HepG2 (cell line): Measurements from ENCODE around the gene SLC27A3. TPM values are rescaled to one million over a fixed set of nuclear protein-coding genes. Genes with fewer than 3 reads are reported as not detected.
A peak's percentile ranks its signal among the peaks of the same experiment; 100 is the strongest.

Source experiments
- ATF7-NPFF ChIP-seq: sonication (generic); formaldehyde crosslinking; IDR thresholded peaks from 2 replicates; pipeline ENCODE4 v1.8.1; 2023; ENCODE audit warnings: mild to moderate bottlenecking, low read depth, missing genetic modification reagents, moderate library complexity
- GATA4 ChIP-seq: sonication (generic); IDR thresholded peaks from 2 replicates; pipeline ENCODE4 v1.6.1; 2016; ENCODE audit warnings: antibody characterized with exemption, low read depth, borderline replicate concordance
- HNRNPH1 ChIP-seq: fragments of 200-400 bp; formaldehyde crosslinking; optimal IDR thresholded peaks from 2 replicates; pipeline ENCODE3; 2017; ENCODE audit warnings: mild to moderate bottlenecking, low read depth, low read length
- PCBP1 ChIP-seq: fragments of 200-400 bp; formaldehyde crosslinking; IDR thresholded peaks from 2 replicates; pipeline ENCODE4 v1.6.1; 2017; ENCODE audit warnings: mild to moderate bottlenecking, low read depth, low read length, borderline replicate concordance
- SNAI1 ChIP-seq: sonication (generic); formaldehyde crosslinking; IDR thresholded peaks from 2 replicates; pipeline ENCODE4 v1.5.0; 2020; ENCODE audit warnings: mild to moderate bottlenecking, missing genetic modification reagents, borderline replicate concordance
- STAT5B ChIP-seq: sonication (generic); formaldehyde crosslinking; IDR thresholded peaks from 2 replicates; pipeline ENCODE4 v1.4.0; 2020; ENCODE audit warnings: missing genetic modification reagents
- TEAD2 ChIP-seq: sonication (generic); formaldehyde crosslinking; IDR thresholded peaks from 2 replicates; pipeline ENCODE4 v1.9.0; 2021; ENCODE audit warnings: missing genetic modification reagents
- ZKSCAN8 ChIP-seq: IDR thresholded peaks from 2 replicates; pipeline ENCODE4 v1.6.1; 2016; ENCODE audit warnings: borderline replicate concordance, missing genetic modification reagents, missing compliant biosample characterization
- ZNF367 ChIP-seq: sonication (generic); formaldehyde crosslinking; IDR thresholded peaks from 2 replicates; pipeline ENCODE4 v1.4.0; 2020; ENCODE audit warnings: missing genetic modification reagents, borderline replicate concordance
- polyA plus RNA-seq, 8 experiments: library from polyadenylated mRNA; depleted of rRNA in 3 of 8; stranded (reverse) in 7 of 8; unstranded in 1 of 8; fragments of >200 nt; fragmentation: Illumina TruSeq in 4 of 8; extraction: Trizol in 4 of 8; gene quantifications; 2 replicates each; pipeline versions ENCODE4 v1.2.1 to v1.2.3, GENCODE V29; 2011 to 2016; ENCODE audit warnings: low read depth in 4 of 8, missing spikeins in 1 of 8, mixed read lengths in 1 of 8; ENCODE audit not compliant: insufficient read depth in 1 of 8
- total RNA-seq, 5 experiments: library from RNA; depleted of rRNA; stranded (reverse); fragments of >200 nt; fragmentation: Illumina TruSeq; extraction: Trizol; gene quantifications; 2 replicates each; pipeline ENCODE4 v1.2.3, GENCODE V29; 2016; ENCODE audit warnings: low read depth in 1 of 5
- TF ChIP-seq, protein P1 (sequence below): sonication (generic); formaldehyde crosslinking; conservative IDR thresholded peaks from 2 replicates; pipeline ENCODE4 v1.4.0; 2020; ENCODE audit warnings: missing genetic modification reagents
- TF ChIP-seq, protein P2 (sequence below): sonication (generic); formaldehyde crosslinking; IDR thresholded peaks from 2 replicates; pipeline ENCODE4 v1.4.0; 2020; ENCODE audit warnings: mild to moderate bottlenecking, missing genetic modification reagents
- TF ChIP-seq, protein P3 (sequence below): sonication (generic); formaldehyde crosslinking; IDR thresholded peaks from 2 replicates; pipeline ENCODE4 v1.5.0; 2020; ENCODE audit warnings: mild to moderate bottlenecking, missing genetic modification reagents, borderline replicate concordance

Gene SLC27A3
- total and polyA plus RNA-seq, 2 of the 13 experiments (the other 11 are each of a cell fraction or from before 2014, with no cell fraction given) = 4.3 to 10.3 TPM

DNA sequence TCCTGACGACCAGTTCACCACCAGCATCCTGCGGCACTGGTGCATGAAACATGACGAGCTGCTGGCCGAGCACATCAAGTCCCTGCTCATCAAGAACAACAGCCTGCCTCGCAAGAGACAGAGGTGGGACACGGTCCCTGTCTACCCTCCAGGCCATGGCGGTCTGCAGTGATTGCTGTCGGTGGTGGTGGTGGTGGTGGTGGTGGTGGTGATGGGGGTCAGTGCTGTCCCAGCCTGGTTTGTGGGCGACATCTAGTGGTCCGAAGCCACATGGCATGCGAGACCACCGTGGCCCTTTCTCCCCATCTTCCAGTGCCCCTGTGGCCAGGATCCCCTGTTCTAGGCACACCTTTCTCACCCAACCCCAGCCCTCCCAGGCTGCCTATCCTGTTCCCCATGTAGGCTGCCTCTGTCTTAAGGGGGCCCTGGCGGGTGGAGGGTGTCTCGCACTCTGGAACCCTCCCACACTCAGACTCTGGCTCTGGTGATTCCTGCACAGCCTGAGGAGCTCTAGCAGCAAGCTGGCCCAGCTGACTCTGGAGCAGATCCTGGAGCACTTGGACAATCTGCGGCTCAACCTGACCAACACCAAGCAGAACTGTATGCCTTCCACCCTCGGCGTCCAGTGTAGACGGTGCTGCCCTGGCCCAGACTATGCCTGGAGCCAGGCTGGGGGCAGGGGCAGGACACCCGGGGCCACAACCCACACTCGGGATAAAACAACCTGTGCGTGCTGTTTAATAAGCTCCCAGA lies 3.2 kb upstream of the SLC27A3 start (continued):
- TF ChIP-seq ATF7-NPFF (CRISPR knock-in tag) (no peak), PCBP1 (0 out of 2 replicates have a peak, but pooled peaks have one; percentile 38), SNAI1 (CRISPR knock-in tag) (no peak), ZKSCAN8 (no peak), STAT5B (CRISPR knock-in tag) (no peak), ZNF367 (CRISPR knock-in tag) (no peak), GATA4 (no peak), TEAD2 (CRISPR knock-in tag) (no peak), HNRNPH1 (no peak)
- TF ChIP-seq, protein P1, sequence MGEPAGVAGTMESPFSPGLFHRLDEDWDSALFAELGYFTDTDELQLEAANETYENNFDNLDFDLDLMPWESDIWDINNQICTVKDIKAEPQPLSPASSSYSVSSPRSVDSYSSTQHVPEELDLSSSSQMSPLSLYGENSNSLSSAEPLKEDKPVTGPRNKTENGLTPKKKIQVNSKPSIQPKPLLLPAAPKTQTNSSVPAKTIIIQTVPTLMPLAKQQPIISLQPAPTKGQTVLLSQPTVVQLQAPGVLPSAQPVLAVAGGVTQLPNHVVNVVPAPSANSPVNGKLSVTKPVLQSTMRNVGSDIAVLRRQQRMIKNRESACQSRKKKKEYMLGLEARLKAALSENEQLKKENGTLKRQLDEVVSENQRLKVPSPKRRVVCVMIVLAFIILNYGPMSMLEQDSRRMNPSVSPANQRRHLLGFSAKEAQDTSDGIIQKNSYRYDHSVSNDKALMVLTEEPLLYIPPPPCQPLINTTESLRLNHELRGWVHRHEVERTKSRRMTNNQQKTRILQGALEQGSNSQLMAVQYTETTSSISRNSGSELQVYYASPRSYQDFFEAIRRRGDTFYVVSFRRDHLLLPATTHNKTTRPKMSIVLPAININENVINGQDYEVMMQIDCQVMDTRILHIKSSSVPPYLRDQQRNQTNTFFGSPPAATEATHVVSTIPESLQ (CRISPR knock-in tag) = no peak
- TF ChIP-seq, protein P2, sequence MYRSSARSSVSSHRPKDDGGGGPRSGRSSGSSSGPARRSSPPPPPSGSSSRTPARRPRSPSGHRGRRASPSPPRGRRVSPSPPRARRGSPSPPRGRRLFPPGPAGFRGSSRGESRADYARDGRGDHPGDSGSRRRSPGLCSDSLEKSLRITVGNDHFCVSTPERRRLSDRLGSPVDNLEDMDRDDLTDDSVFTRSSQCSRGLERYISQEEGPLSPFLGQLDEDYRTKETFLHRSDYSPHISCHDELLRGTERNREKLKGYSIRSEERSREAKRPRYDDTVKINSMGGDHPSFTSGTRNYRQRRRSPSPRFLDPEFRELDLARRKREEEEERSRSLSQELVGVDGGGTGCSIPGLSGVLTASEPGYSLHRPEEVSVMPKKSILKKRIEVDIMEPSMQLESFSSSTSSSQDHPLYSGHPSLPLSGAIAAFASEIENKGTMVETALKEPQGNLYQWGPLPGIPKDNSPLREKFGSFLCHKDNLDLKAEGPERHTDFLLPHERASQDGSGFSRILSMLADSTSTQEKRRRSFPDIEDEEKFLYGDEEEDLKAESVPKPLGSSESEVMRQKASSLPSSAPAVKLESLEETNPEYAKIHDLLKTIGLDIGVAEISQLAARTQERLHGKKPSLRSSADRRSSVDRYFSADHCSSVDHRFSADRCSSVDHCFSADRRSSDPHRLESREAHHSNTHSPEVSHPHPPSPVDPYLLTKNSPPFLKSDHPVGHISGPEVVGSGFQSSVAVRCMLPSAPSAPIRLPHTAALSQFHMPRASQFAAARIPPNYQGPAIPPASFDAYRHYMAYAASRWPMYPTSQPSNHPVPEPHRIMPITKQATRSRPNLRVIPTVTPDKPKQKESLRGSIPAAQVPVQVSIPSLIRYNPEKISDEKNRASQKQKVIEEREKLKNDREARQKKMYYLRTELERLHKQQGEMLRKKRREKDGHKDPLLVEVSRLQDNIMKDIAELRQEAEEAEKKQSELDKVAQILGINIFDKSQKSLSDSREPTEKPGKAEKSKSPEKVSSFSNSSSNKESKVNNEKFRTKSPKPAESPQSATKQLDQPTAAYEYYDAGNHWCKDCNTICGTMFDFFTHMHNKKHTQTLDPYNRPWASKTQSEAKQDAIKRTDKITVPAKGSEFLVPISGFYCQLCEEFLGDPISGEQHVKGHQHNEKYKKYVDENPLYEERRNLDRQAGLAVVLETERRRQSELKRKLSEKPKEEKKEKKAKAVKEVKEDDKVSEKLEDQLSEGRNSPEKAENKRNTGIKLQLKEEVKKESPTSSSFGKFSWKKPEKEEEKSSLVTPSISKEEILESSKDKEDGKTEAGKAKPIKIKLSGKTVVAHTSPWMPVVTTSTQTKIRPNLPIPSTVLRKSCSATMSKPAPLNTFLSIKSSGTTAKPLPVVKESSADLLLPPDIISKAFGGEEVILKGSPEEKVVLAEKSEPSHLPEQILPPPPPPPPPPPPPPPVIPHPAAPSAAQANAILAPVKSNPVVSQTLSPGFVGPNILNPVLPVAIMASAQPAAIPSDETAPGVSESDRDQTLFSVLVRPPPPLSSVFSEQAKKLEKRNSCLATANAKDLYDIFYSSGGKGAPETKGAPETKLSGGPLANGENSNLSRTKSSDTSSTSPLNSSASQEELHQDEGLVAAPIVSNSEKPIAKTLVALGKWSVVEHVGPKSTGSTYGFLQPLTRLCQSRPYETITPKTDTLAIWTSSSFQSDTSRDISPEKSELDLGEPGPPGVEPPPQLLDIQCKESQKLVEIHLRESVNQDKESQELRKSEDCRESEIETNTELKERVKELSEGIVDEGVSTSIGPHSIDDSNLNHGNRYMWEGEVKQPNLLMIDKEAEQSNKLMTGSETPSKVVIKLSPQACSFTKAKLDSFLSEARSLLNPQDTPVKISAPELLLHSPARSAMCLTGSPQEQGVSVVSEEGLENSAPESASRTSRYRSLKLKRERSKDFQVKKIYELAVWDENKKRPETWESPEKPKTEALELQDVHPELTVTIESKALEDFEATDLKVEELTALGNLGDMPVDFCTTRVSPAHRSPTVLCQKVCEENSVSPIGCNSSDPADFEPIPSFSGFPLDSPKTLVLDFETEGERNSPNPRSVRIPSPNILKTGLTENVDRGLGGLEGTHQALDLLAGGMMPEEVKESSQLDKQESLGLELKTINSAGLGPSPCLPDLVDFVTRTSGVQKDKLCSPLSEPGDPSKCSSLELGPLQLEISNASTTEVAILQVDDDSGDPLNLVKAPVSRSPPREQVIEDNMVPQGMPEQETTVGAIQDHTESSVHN (CRISPR knock-in tag) = no peak
- TF ChIP-seq, protein P3, sequence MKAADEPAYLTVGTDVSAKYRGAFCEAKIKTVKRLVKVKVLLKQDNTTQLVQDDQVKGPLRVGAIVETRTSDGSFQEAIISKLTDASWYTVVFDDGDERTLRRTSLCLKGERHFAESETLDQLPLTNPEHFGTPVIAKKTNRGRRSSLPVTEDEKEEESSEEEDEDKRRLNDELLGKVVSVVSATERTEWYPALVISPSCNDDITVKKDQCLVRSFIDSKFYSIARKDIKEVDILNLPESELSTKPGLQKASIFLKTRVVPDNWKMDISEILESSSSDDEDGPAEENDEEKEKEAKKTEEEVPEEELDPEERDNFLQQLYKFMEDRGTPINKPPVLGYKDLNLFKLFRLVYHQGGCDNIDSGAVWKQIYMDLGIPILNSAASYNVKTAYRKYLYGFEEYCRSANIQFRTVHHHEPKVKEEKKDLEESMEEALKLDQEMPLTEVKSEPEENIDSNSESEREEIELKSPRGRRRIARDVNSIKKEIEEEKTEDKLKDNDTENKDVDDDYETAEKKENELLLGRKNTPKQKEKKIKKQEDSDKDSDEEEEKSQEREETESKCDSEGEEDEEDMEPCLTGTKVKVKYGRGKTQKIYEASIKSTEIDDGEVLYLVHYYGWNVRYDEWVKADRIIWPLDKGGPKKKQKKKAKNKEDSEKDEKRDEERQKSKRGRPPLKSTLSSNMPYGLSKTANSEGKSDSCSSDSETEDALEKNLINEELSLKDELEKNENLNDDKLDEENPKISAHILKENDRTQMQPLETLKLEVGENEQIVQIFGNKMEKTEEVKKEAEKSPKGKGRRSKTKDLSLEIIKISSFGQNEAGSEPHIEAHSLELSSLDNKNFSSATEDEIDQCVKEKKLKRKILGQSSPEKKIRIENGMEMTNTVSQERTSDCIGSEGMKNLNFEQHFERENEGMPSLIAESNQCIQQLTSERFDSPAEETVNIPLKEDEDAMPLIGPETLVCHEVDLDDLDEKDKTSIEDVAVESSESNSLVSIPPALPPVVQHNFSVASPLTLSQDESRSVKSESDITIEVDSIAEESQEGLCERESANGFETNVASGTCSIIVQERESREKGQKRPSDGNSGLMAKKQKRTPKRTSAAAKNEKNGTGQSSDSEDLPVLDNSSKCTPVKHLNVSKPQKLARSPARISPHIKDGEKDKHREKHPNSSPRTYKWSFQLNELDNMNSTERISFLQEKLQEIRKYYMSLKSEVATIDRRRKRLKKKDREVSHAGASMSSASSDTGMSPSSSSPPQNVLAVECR (CRISPR knock-in tag) = peak; percentile 33; the same call in 1 of the 2 replicates
